Right kidney (tissue), 1 donor: Measurements from ENCODE around the gene ARFGEF2.
A peak's percentile ranks its signal among the peaks of the same experiment; 100 is the strongest.

Experiments
- DNase-seq: peaks from one replicate; pipeline ENCODE4 v3.0.0-alpha.2; 2016

Gene ARFGEF2

GRCh38 chr20:48898896-48899530, 22.5 kb upstream of the ARFGEF2 start:
- no peak for DNase-seq

- no peak for DNase-seq
These were observed 21.6 kb upstream of the ARFGEF2 start for GRCh38 chr20:48899881-48900280.

GRCh38 chr20:48901326-48901725, 20.2 kb upstream of the ARFGEF2 start:
- no peak for DNase-seq

DNA sequence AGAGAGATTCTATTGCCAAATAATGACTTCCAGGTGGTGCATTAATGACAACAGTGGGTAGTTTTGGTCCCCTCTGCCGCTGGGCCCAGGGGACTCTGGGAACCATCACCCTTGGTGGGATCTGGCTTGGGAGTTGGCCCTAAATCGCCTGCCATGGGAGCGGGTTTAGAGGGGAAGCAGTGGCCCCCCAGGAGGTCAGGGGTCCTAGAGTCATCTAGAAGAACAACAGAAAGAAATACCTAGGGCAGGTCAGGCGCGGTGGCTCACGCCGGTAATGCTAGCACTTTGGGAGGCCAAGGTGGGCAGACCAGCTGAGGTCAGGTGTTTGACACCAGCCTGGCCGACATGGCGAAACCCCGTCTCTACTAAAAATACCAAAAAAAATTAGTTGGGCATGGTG, 17.8 kb upstream of the ARFGEF2 start:
- DNase-seq, result no peak

GRCh38 chr20:48904566-48905296, 16.8 kb upstream of the ARFGEF2 start:
- peak; percentile 28 for DNase-seq

GRCh38 chr20:48905297-48905647, 16.2 kb upstream of the ARFGEF2 start:
- DNase-seq, result no peak

DNA sequence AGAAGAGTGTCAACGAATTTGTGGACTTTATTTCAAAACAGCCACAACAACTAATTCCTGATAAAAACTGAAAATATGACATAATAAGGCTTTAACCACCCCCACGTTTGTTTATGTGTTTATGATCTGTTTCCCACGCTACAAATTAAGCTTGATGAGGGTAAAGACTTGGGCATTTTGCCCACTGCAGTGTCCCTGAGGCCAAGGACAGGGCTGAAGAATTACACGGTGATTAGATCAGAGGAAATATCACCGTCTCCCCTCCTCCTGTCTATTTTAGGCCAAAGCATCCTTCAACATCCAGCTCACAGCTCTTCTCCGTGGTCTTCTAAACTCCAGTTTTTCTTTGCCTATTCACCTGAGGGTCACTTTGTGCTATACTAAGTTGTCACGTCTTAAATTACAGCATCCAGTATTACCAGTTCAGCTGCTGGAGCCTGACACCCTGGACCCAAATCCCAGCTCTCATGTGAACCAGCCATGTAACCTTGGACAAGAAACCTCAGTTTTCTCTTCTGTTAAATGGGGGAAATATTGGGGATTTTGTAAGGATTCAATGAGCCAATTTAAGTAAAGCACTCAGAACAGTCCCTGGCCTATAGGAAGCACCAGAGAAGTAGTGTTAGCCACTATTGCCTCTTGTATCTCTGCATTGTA, 15.2 kb upstream of the ARFGEF2 start:
- DNase-seq, result no peak

- no peak for DNase-seq
These were observed 12.7 kb upstream of the ARFGEF2 start for GRCh38 chr20:48908656-48909319.

DNA sequence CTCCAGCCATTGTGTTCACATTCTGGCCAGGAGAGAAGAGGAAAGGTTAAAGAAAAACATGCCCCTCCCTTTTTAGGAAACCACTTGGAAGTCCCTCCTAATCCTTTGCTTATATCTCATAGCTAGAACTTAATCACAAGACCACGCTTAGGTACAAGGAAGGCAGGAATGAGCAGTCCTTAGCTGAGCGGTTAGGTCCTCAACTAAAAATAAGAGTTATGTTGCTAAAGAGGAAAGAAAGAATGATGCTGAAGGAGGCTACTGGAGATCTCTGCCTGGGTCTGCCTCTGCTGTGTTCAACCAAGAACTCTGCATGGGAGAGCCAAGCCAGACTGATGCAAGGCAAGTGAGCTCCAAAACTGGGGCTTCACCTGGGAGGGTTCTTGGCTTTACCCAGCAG, 11.6 kb upstream of the ARFGEF2 start:
- DNase-seq, result no peak

DNA sequence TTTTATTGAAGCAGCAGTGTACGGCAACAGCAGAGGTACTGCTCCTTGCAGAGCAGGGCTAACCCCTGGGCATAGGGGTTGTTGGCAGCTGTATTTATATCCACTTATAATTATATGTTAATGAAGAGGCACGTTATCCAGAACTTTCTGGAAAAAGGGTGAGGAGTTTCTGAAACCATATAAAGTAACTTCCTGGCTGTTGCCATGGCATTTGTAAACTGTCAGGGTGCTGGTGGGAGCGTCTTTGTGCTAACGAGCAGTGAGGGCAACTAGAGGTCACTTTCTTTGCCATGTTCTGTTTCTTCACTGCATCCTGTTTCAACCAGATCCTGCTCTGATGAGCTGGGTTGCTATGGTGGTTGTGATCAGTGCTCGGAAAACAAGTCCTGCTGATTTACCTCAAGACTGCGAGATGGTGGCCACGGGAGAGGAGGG, 11.1 kb upstream of the ARFGEF2 start:
- DNase-seq, result no peak

- DNase-seq, result no peak
These were observed 9.4 kb upstream of the ARFGEF2 start for GRCh38 chr20:48912065-48912464.

- no peak for DNase-seq
These were observed 4.8 kb upstream of the ARFGEF2 start for GRCh38 chr20:48916699-48917098.

- DNase-seq, result no peak
These were observed 2.1 kb upstream of the ARFGEF2 start for GRCh38 chr20:48919336-48919881.

DNA sequence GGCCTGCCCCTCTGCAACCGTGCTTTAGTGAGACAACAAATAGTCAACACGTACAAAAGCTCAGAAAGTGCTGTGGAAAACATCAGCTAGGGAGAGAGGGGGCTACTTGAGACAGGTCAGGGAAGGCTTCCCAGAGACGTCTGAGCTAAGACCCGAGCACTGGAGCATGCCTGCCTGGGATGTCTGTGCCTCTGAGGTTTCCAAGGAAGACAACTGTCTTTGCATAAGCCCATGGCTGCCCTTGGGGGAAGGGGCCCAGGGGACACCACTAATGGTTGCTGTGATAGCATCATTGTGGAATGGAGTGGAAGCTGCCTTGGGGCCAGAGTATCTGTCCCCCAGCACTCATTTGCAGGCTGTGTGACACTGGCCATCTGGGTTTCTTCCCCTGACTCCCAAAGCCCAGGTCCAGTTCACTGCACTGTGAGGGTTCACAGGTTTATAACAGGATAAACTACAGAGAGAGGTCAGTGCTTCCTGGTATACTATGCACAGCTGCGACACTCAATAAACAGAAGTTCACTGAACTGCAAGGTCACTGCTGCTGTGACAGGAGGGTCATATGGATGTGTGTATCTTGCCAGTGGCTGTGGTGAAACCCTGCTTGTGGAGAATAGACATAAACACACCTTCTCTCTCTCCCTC, 1.5 kb upstream of the ARFGEF2 start:
- DNase-seq, result no peak

GRCh38 chr20:48920527-48921167, 864 bp upstream of the ARFGEF2 start:
- DNase-seq, result no peak

- DNase-seq, result peak; percentile 77
These were observed 641 bp downstream of the ARFGEF2 start for GRCh38 chr20:48921883-48922820.

GRCh38 chr20:48923149-48923718, 1.7 kb downstream of the ARFGEF2 start:
- no peak for DNase-seq

- no peak for DNase-seq
These were observed 3.2 kb downstream of the ARFGEF2 start for GRCh38 chr20:48924756-48925109.

- no peak for DNase-seq
These were observed 4.8 kb downstream of the ARFGEF2 start for GRCh38 chr20:48926267-48926666.

- DNase-seq, result no peak
These were observed 5.3 kb downstream of the ARFGEF2 start for GRCh38 chr20:48926821-48927220.
